K562 (cell line): Measurements from ENCODE around the gene GFM2. TPM values are rescaled to one million over a fixed set of nuclear protein-coding genes. Genes with fewer than 3 reads are reported as not detected.

Experiments used
- ATF2 ChIP-seq: sonication (generic); formaldehyde crosslinking; IDR thresholded peaks from 2 replicates; pipeline ENCODE4 v1.8.1; 2022; ENCODE audit warnings: missing genetic modification reagents
- BCLAF1 ChIP-seq, 2 experiments: fragments of 450-650 bp in 1 of 2; IDR thresholded peaks; 2 replicates each; pipeline ENCODE4 v1.6.1; 2011 to 2017; ENCODE audit warnings: low read depth in 2 of 2, antibody characterized with exemption in 1 of 2, borderline replicate concordance in 1 of 2, low read length in 1 of 2, mild to moderate bottlenecking in 1 of 2, mixed read lengths in 1 of 2; ENCODE audit not compliant: control insufficient read depth in 1 of 2
- CREM ChIP-seq: IDR thresholded peaks from 2 replicates; pipeline ENCODE4 v1.6.1; 2014; ENCODE audit warnings: antibody characterized with exemption, low read depth
- FOXP1 ChIP-seq: sonication (generic); formaldehyde crosslinking; IDR thresholded peaks from 2 replicates; pipeline ENCODE4 v1.8.0; 2022; ENCODE audit warnings: mild to moderate bottlenecking, missing genetic modification reagents
- NCOA4 ChIP-seq: fragments of 450-650 bp; IDR thresholded peaks from 2 replicates; pipeline ENCODE4 v1.6.1; 2018; ENCODE audit warnings: mild to moderate bottlenecking; ENCODE audit not compliant: partially characterized antibody
- PPARD ChIP-seq: fragments of 250-450 bp; sonication (Bioruptor Pico); IDR thresholded peaks from 2 replicates; pipeline ENCODE4 v1.8.0; 2022; ENCODE audit warnings: inconsistent platforms, mild to moderate bottlenecking, moderate library complexity
- PRPF4 ChIP-seq: fragments of 200-400 bp; formaldehyde crosslinking; IDR thresholded peaks from one replicate; pipeline ENCODE4 v1.6.1; 2017; ENCODE audit warnings: low read length, low read depth, mild to moderate bottlenecking; ENCODE audit not compliant: insufficient read depth, poor library complexity, severe bottlenecking
- SAFB2 ChIP-seq: fragments of 200-400 bp; formaldehyde crosslinking; IDR thresholded peaks from 2 replicates; pipeline ENCODE4 v1.6.1; 2018; ENCODE audit warnings: borderline replicate concordance, low read length, low read depth, moderate library complexity; ENCODE audit not compliant: severe bottlenecking
- YBX1 ChIP-seq: fragments of 450-650 bp; IDR thresholded peaks from 2 replicates; pipeline ENCODE4 v1.7.1; 2016; ENCODE audit warnings: mild to moderate bottlenecking
- ZBTB1 ChIP-seq: sonication (generic); formaldehyde crosslinking; IDR thresholded peaks from 2 replicates; pipeline ENCODE4 v1.8.1; 2023; ENCODE audit warnings: missing genetic modification reagents, low read depth, mild to moderate bottlenecking, borderline replicate concordance
- ZBTB11 ChIP-seq, 3 experiments: fragments of 200-800 bp in 1 of 3; fragments of 250-450 bp in 1 of 3; fragments of 450-650 bp in 1 of 3; sonication (Bioruptor Pico) in 1 of 3; sonication (Bioruptor generic) in 1 of 3; formaldehyde crosslinking in 1 of 3; IDR thresholded peaks; 2 replicates each; pipeline versions ENCODE4 v1.6.1 to v1.8.0; 2016 to 2022; ENCODE audit warnings: mild to moderate bottlenecking in 2 of 3, missing genetic modification characterization in 2 of 3, missing compliant biosample characterization in 1 of 3, moderate library complexity in 1 of 3
- ZBTB49 ChIP-seq: sonication (generic); formaldehyde crosslinking; IDR thresholded peaks from 2 replicates; pipeline ENCODE4 v1.8.0; 2022; ENCODE audit warnings: missing genetic modification reagents, mild to moderate bottlenecking, borderline replicate concordance
- ZBTB7A ChIP-seq: IDR thresholded peaks from 2 replicates; pipeline ENCODE4 v1.6.1; 2011; ENCODE audit warnings: low read depth, mild to moderate bottlenecking, low read length, moderate library complexity, borderline replicate concordance; ENCODE audit not compliant: control insufficient read depth
- ZNF143 ChIP-seq: sonication (generic); formaldehyde crosslinking; IDR thresholded peaks from 2 replicates; pipeline ENCODE4 v1.9.0; 2022; ENCODE audit warnings: mild to moderate bottlenecking, missing genetic modification reagents
- polyA plus RNA-seq, 8 experiments: library from polyadenylated mRNA; depleted of rRNA in 4 of 8; stranded (reverse) in 5 of 8; unstranded in 3 of 8; fragments of >200 nt; fragmentation: Nextera tagmentation in 2 of 8; fragmentation: Illumina TruSeq in 1 of 8; extraction: Ambion mirVana in 2 of 8; extraction: Trizol in 1 of 8; gene quantifications; 2 replicates each; pipeline versions ENCODE4 v1.2.1 to v1.2.3, GENCODE V29; 2011 to 2014; ENCODE audit warnings: inconsistent platforms in 1 of 8, missing spikeins in 1 of 8
- total RNA-seq, 7 experiments: library from RNA; depleted of rRNA in 6 of 7; stranded (reverse); fragments of >200 nt in 6 of 7; fragmentation: Illumina TruSeq in 2 of 7; extraction: Trizol in 2 of 7; gene quantifications; 2 replicates each; pipeline versions ENCODE4 v1.2.1 to v1.2.3, GENCODE V29; 2011 to 2021; ENCODE audit warnings: low replicate concordance in 1 of 7

GFM2 gene
- total and polyA plus RNA-seq, 9 of the 15 experiments (the other 6 are each of a cell fraction or from before 2014, with no cell fraction given) = 32.8 to 78.2 (median 52.5) TPM

DNA sequence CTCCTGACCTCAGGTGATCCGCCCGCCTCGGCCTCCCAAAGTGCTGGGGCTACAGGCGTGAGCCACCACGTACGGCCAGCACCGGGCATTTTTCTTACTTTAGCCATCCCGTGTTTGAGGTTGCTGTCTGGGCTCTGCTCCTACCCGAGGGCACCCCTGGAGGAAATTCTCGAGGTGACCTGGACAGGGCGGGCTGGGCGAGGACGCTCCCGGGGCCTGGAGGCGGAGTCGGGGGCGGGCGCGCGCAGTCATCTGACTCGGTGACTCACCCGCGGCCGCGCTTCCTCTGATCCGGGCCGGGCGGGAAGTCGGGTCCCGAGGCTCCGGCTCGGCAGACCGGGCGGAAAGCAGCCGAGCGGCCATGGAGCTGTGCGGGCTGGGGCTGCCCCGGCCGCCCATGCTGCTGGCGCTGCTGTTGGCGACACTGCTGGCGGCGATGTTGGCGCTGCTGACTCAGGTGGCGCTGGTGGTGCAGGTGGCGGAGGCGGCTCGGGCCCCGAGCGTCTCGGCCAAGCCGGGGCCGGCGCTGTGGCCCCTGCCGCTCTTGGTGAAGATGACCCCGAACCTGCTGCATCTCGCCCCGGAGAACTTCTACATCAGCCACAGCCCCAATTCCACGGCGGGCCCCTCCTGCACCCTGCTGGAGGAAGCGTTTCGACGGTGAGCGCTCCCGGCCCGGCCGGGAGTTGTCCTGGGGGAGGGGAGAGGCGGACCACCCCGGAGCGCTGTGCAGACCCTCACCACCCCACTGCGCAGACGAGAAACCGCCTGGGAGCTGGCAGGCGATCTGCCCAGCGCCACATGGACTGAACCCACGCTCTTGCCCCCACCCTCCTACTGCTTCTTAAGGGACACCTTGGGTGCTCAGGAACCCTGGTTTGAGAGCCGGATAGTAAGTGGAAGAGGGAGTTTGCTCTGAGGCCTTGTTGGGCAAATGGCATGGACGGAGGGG lies 81.7 kb downstream of the GFM2 start, which contains the start of gene HEXB (continued):
- TF ChIP-seq CREM (0 out of 2 replicates have a peak, but pooled peaks have one; percentile 21), BCLAF1 (IDR thresholded peaks at IDR 0.05; ENCODE audit: borderline replicate concordance in 1 of 2, control insufficient read depth in 1 of 2, low read depth in 2 of 2, low read length in 1 of 2) (no peak), ZBTB11 (CRISPR knock-in tag; IDR thresholded peaks at IDR 0.05) (peak in 1 of 3 experiments; percentile 83; a peak in 2 of 6 replicates), FOXP1 (CRISPR knock-in tag) (peak; percentile 45; the same call in 1 of the 2 replicates), ZBTB1 (CRISPR knock-in tag) (no peak), PRPF4 (no peak), ZBTB7A (peak; percentile 43; the same call in 1 of the 2 replicates), ATF2 (CRISPR knock-in tag) (no peak), ZNF143 (CRISPR knock-in tag) (no peak), PPARD (no peak), YBX1 (no peak), SAFB2 (no peak), ZBTB49 (CRISPR knock-in tag) (no peak), NCOA4 (no peak)
